CD4-positive, alpha-beta T cell treated with Interleukin-1 beta for 1 hour (primary cell): Measurements from ENCODE around the gene RXRB.
A peak's percentile ranks its signal among the peaks of the same experiment; 100 is the strongest.
"Not testable (repeated sequence)": the region's sequence is repeated elsewhere in the genome, so short reads cannot be mapped to it uniquely, and the experiment has no call there.

Experiments
- DNase-seq, 2 donors: peaks; one replicate each; pipeline ENCODE4 v3.0.0-alpha.2; 2020 to 2022

The RXRB gene

GRCh38 chr6:33200219-33201146 is at the start of gene RXRB, which contains the start of gene SLC39A7:
TSS of gene RXRB (minus strand) at chr6:33200665. CDS start at chr6:33200476, 189 bp downstream.
TSS of gene SLC39A7 (plus strand) at chr6:33200867. CDS start at chr6:33201246, 379 bp downstream.
- peak; percentile 99 for DNase-seq

GRCh38 chr6:33249732-33250630 is 49.5 kb upstream of the RXRB start:
- no peak for DNase-seq

- DNase-seq: peak; percentile 99
These were observed 48.7 kb upstream of the RXRB start for GRCh38 chr6:33248932-33249731.

- peak in 1 of 2 donors; percentile 36 for DNase-seq
These were observed 48.1 kb upstream of the RXRB start for GRCh38 chr6:33248643-33248931.

- DNase-seq: peak; percentile 89 to 90
These were observed 47.6 kb upstream of the RXRB start for GRCh38 chr6:33247977-33248642.

GRCh38 chr6:33243476-33243875 is 43.0 kb upstream of the RXRB start:
- no peak for DNase-seq

- DNase-seq: no peak
These were observed 41.5 kb upstream of the RXRB start for GRCh38 chr6:33241968-33242367.

- no peak for DNase-seq
These were observed 37.3 kb upstream of the RXRB start for GRCh38 chr6:33237741-33238140.

GRCh38 chr6:33236852-33237251 is 36.4 kb upstream of the RXRB start:
- DNase-seq: no peak

- no peak for DNase-seq
These were observed 35.9 kb upstream of the RXRB start for GRCh38 chr6:33236328-33236727.

GRCh38 chr6:33235221-33235634 is 34.8 kb upstream of the RXRB start:
- DNase-seq: no peak

- not testable (repeated sequence) for DNase-seq
These were observed 26.1 kb upstream of the RXRB start for GRCh38 chr6:33226503-33227120.

GRCh38 chr6:33217681-33218080 is 17.2 kb upstream of the RXRB start:
- DNase-seq: no peak

- DNase-seq: no peak
These were observed 16.8 kb upstream of the RXRB start for GRCh38 chr6:33217246-33217645.

GRCh38 chr6:33216117-33216649 is 15.7 kb upstream of the RXRB start:
- DNase-seq: no peak

GRCh38 chr6:33215271-33216116 is 15.0 kb upstream of the RXRB start:
- no peak for DNase-seq

GRCh38 chr6:33213989-33214335 is 13.5 kb upstream of the RXRB start:
- no peak for DNase-seq

GRCh38 chr6:33213166-33213988 is 12.9 kb upstream of the RXRB start:
- DNase-seq: peak in 1 of 2 donors; percentile 10

- no peak for DNase-seq
These were observed 12.3 kb upstream of the RXRB start for GRCh38 chr6:33212857-33213165.
